Stimulated activated CD4-positive, alpha-beta T cell treated with anti-CD3 and anti-CD28 coated beads, Interleukin-15, amount 100 ng/mL, for 1 hour (primary cell): ENCODE data around the gene ISX.
"Not testable (repeated sequence)": the region's sequence is repeated elsewhere in the genome, so short reads cannot be mapped to it uniquely, and the experiment has no call there.

Experiments used
- DNase-seq, 2 donors: peaks; one replicate each; pipeline ENCODE4 v3.0.0-alpha.2; 2020; ENCODE audit warnings: low read depth in 1 of 2, low spot score in 1 of 2

ISX gene

GRCh38 chr22:35065796-35066218, at the start of gene ISX:
ISX (plus strand) TSS chr22:35066158; CDS start chr22:35067088, 930 bp downstream.
- DNase-seq, result no peak

DNA sequence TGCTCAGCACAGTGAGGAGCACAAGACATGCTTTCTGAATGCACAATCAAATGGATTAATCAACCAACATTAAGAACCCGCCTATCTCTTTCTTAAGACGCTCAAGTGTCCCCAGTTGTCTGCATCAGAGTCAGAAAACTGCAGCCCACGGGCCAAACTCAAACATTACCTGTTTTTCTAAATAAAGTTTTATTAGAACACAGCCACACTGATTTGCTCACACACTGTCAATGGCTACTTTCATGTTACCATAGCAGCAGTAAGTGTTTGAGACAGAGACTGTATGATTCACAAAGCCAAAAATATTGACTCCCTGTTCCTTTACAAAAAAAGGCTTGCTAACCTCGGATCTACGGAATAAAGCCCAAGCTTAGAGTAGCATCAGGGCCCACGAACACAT, 49.0 kb upstream of the ISX start:
- no peak for DNase-seq

DNA sequence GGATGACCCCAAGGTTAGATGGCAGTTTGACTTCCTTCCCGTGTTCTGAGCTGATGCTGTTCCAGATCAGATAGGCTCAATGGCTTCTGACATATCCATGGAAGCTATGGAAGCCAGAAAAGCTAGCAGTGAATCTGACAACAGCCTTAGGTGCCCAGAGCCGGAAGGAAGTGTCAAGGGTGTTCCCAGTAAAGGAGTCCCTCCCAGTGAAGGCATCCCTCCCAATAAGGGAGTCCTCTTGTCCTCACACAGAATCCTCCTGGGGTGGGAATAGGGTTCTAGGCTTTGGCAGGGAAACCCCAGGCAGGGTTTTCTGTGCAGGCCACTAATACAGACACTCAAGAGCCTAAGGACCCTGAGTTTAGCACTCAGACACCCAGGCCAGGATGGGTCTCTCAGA, 47.0 kb upstream of the ISX start:
- DNase-seq, result no peak

DNA sequence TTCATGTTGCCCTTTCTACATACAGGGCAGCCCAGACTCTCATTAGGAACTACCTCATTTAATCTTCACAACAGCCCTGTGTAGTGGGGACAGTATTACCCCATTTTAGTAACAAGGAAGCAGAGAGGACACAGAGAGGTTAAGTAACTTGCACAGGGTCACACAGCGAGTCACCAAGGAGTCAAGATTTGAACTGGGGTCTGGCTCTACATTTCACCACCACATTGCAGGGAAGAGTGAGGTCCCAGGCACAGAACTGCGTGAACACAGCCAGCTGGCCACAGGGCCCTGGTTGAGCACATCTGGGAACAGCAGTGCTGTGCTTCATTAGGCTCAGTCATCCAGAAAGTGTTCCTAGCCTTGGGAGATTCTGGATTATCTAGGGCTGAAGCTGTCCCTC, 45.4 kb upstream of the ISX start:
- no peak for DNase-seq

DNA sequence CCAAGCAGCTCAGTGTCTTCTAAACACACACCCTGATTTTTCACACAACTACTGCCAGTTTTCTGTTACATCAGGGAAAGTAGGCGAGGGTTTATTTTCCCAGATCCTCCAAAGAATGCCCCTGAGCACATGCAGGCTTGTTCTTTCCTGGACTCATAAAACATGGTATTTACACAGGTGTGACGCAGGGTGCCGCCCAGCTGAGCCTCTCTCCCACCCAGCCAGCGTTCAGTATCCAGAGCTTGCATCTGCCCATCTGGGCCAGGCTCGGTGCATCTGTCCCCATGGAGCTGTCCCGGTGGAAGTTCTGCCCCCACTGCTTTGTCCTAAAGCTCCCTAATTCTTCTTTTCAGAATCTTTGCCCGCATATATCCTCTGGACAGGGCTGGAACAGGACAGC, 44.8 kb upstream of the ISX start:
- DNase-seq, result no peak

DNA sequence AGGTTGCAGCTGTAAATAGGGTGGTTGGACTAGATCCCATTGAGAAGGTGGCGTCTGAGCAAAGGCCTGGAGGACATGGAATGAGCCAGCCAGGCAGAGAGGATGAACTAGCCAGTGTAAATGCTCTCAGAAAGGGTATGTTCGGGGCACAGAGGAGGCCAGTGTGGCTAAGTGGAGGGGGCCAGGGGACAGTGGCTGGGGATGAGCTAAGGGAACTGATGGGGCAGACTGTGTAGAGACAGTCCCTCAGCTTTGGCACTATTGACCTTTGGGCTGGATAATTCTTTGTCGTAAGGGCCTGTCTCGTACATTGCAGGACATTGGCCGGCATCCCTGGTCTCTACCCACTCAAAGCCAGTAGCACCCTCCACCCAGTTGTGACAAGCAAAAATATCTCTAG, 43.7 kb upstream of the ISX start:
- no peak for DNase-seq

DNA sequence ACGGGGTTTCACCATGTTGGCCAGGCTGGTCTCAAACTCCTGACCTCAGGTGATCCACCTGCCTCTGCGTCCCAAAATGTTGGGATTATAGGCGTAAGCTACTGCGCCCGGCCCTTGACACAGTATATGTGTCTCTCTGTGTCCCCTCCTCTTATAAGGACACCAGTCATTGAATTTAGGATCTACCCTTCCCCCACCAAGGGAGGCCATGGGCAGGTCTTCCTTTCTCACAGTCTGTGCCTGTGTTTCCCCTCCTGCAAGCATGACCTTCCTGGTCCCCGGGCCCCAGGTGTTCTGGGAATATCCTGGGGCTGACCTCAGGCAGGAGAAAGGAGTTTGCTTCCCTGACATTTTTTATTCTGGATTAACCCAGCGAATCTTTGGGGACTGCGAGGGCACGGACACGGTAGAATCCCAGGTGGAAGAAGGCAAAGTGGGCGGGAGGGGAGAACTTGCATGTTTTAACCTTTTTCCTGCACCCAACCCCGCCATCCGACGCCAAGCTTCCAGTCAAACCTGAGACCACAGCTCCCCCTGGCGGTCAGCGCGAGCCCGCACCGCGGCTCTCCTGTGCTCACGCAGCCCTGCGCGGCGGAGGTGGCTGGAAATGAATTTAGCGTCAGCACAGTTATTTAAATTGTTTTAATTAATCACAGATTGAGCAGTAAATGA, 42.1 kb upstream of the ISX start:
- DNase-seq, result peak in 1 of 2 donors; percentile 44

DNA sequence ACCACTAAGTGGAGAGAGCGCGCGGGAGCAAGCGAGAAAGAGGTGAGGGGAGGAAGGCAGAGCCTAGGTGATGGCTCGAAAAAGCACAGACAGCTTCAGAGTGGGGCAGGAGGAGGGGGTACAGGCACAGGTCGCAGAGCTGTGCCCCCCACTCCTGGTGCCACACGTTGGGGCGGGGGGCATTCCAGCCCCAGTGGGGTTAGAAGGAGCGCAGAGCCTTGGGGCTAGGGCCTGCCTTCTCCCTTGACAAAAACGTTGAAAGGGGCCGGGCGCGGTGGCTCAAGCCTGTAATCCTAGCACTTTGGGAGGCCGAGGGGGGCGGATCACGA, 41.6 kb upstream of the ISX start:
- no peak for DNase-seq

DNA sequence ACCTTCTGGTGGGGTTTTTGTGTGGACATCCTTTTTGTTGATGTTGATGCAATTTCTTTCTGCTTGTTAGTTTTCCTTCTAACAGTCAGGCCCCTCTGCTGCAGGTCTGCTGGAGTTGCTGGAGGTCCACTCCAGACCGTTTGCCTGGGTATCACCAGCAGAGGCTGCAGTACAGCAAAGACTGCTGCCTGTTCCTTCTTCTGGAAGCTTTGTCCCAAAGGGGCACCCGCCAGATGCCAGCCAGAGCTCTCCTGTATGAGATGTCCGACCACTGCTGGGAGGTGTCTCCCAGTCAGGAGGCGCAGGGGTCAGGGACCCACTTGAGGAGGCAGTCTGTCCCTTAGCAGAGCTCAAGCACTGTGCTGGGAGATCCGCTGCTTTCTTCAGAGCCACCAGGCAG, 35.8 kb upstream of the ISX start:
- not testable (repeated sequence) for DNase-seq

DNA sequence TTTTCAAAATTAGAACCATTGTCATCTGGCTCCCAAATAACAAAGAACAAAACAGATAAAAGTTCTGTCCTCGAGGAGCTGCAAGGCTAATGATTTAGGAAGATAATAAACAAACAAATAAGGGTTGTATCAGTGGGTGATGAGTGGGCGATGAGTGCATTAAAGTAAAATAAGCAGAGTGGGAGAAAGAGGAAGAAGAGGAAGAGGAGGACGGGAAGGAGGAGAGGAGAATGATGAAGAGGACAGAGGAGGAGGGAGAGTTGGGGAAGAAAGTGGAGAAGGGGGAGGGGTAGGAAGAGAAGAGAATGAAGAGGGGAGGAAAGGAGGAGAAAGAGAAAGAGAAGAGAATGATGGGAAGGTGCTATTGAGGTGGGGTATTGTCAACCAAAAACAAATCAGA, 33.4 kb upstream of the ISX start:
- DNase-seq, result no peak

DNA sequence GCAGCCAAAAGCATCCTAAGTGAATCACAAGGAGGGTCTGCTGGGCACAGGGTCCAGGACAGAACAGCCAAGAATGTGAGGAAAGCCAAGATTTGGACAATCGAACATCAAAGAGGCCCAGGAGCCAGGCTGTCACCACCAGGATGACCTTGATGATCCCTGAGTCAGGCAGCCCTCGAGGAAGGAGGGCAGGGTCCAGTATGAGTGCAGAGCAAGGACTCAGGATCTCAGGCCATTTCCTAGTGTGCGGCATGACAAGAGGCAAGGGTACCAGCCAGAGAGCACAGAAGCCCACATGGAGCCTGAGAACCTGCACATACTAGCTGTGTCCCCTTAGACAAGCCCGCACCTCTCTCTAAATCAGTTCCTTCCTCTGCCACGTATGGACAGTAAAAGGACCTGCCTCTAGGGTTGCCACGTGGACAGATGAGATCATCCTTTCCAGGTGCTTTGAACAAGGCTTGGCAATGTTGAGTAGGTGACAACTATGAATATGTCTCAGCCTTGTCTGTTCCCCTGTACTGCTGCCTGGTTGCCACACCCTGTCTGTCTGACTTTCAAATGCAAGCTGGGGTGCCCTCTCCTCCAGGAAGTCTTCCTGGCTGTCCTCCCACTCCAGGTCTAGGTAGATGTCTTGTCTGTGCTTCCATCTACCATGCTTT, 32.2 kb upstream of the ISX start:
- DNase-seq, result no peak

GRCh38 chr22:35034963-35035362, 31.0 kb upstream of the ISX start:
- DNase-seq, result no peak

DNA sequence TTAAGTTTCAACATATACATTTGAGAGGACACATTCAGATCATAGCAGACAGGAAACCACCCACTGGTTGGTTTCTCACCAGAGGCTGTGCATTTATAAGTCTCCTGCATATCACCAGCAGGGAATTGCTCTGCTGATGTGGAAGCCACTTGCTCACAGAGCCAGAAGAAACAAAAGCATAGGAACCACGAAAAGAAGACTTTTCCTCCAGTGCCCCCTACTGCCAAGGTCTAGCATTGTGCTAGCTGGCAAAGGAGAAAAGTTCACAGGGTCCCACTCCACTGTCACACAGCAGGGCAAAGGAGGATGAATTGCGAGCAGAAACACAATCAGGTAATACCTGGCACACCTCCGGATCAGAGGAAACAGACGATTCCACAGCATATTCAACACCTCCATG, 28.9 kb upstream of the ISX start:
- no peak for DNase-seq

GRCh38 chr22:35039625-35040024, 26.3 kb upstream of the ISX start:
- DNase-seq, result no peak

- DNase-seq, result no peak
These were observed 22.6 kb upstream of the ISX start for GRCh38 chr22:35043252-35043933.

DNA sequence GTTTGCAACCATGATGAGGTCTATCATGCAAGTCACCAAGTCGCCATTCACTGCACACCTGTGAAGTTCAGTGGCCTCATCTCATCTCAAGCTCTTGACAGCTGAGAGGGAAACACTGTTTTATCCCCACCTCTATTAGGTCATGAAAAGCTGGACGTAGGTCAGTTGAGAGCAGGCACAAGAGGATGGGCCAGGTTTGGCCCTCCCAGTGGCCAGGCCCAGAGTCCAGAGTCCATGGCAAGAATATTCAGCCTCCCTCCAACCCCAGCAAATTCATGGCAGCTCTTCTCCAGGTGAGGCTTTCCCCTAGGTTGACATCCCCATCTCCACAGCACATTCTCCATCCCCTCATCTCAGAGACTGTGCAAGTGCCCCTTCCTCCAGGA, 22.0 kb upstream of the ISX start:
- DNase-seq, result no peak

DNA sequence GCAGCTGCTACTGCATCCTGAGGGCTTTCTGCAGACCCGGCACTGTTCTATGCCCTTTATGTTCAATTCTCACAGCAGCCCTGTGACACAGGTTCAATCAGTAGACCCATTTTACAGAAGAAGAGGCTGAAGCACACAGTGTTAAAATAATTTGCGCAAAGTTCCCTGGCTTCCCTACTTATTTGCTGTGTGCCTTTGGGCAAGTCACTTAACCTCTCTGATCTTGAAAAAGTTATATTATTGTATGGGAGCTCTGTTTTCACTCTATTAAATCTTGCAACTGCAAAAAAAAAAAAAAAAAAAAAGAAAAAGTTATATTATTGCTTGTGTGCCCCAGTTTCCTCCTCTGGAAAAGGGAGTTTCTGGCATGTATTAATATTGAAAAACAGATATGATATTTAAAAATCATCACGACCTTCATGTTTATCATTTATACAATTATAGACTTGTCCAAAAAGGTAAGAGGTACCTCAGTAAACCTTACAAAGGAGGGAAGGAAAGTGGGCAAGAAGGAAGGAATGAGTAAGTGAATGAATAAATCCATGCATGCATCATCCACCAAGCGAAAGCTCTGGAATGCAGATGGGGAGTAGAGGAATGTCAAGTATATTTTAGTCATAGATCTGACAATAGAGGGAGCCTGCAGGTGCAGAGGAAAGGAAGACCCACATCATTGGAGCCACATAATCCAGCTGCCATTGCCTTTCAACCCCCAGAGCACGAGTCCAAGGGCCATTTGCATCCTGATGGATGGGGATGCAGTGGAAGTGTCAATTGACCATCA, 21.2 kb upstream of the ISX start:
- DNase-seq, result no peak

DNA sequence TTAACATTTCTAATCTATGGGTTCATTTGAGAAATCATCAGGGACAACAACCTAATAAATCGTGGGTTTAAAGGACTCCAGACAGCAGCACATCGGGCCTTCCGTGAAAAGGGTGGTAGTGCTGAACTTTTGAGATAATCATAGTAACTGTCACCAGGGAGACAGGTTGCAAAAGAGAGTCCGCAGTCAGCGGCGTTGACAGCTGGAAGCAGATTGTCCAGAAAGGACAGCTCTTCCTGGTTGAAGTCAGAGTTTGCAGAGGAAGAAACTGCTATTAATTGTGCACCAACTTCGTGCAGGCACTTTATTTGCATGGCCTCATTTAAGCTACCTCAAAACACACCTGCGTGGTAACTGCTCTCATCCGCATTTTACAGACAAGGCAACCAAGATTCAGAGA, 20.5 kb upstream of the ISX start:
- no peak for DNase-seq

GRCh38 chr22:35046744-35047462, 19.1 kb upstream of the ISX start:
- DNase-seq, result no peak

GRCh38 chr22:35050038-35050437, 15.9 kb upstream of the ISX start:
- not testable (repeated sequence) for DNase-seq

DNA sequence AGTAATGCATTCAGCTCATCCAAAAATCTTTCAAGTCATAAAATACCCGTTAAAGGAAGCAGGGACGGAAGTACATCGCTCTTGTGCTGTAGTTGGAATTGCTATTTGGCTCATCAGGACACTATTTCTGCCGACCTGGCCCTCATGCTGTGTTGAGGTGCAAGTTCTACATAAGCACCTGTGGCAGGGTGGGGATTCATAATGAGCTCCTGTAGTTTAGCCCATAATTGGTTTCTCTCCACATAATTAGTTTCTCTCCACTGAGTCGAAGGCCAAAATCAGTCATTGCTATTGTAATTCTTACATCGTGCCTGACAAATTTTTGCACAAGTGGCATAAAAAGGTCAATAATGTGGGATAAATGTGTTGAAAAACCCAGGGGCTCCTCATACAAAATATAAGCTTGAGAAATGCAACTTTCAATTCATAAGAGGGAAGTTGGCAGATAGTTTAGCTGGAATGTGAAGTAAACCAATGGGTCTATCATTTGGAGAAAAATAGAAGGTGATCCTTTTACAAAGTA, 14.9 kb upstream of the ISX start:
- no peak for DNase-seq
